WTC11 (cell line): Measurements from ENCODE around the gene IL4I1. TPM values are rescaled to one million over a fixed set of nuclear protein-coding genes. Genes with fewer than 3 reads are reported as not detected.

Experiments
- ATAC-seq: fragments of 200-7000 bp; cut with Tn5 transposase; 2 replicates; pipeline ENCODE4 v1.10.0; 2021; ENCODE audit warnings: mild to moderate bottlenecking, moderate library complexity
- CTCF ChIA-PET: fragments of 300-600 bp; sonication (Branson Sonifier 250); formaldehyde crosslinking; loops from one replicate; lab custom pipeline; 2021; ENCODE audit warnings: antibody characterized with exemption; lab: Charles Lee
- POLR2A ChIA-PET: fragments of 350-600 bp; sonication (Branson Sonifier 250); formaldehyde crosslinking; loops from one replicate; lab custom pipeline; 2021; ENCODE audit warnings: antibody characterized with exemption; lab: Charles Lee
- DNase-seq: peaks from one replicate; pipeline ENCODE4 v3.0.0; 2021; ENCODE audit warnings: low spot score
- H3K27ac Mint-ChIP-seq: 2 replicates; pipeline ENCODE4 v1.8.0; 2021; ENCODE audit warnings: mixed read lengths
- H3K27me3 Mint-ChIP-seq: 2 replicates; pipeline ENCODE4 v1.8.0; 2021; ENCODE audit warnings: low read depth, mild to moderate bottlenecking, moderate library complexity, mixed read lengths
- H3K36me3 Mint-ChIP-seq: 2 replicates; pipeline ENCODE4 v1.8.0; 2021; ENCODE audit warnings: mixed read lengths
- H3K4me1 Mint-ChIP-seq: 2 replicates; pipeline ENCODE4 v1.8.0; 2022; ENCODE audit warnings: mixed read lengths
- H3K4me3 Mint-ChIP-seq: 2 replicates; pipeline ENCODE4 v1.8.0; 2021; ENCODE audit warnings: mild to moderate bottlenecking, moderate library complexity, mixed read lengths
- H3K9me3 Mint-ChIP-seq: 2 replicates; pipeline ENCODE4 v1.8.0; 2021; ENCODE audit warnings: mixed read lengths
- CTCF ChIP-seq: fragments of 200-600 bp; IDR thresholded peaks from 2 replicates; pipeline ENCODE4 v1.8.0; 2022; ENCODE audit warnings: antibody characterized with exemption
- ELF4 ChIP-seq: sonication (generic); formaldehyde crosslinking; IDR thresholded peaks from 2 replicates; pipeline ENCODE4 v1.8.1; 2022; ENCODE audit warnings: low read depth, mild to moderate bottlenecking, moderate library complexity, missing genetic modification reagents
- EMX1 ChIP-seq: fragments of 250-450 bp; sonication (Bioruptor Pico); IDR thresholded peaks from 2 replicates; pipeline ENCODE4 v1.8.0; 2021; ENCODE audit warnings: mild to moderate bottlenecking
- GTF2I ChIP-seq: fragments of 250-450 bp; sonication (Bioruptor Pico); conservative IDR thresholded peaks from 2 replicates; pipeline ENCODE4 v1.4.0; 2021; ENCODE audit warnings: mild to moderate bottlenecking
- HMGA2 ChIP-seq: fragments of 250-450 bp; sonication (Bioruptor Pico); IDR thresholded peaks from 2 replicates; pipeline ENCODE4 v1.4.0; 2021; ENCODE audit warnings: mild to moderate bottlenecking, moderate library complexity
- MYBL2 ChIP-seq: sonication (generic); formaldehyde crosslinking; IDR thresholded peaks from 2 replicates; pipeline ENCODE4 v1.8.1; 2023; ENCODE audit warnings: mild to moderate bottlenecking, moderate library complexity, missing genetic modification reagents
- NFYB ChIP-seq: sonication (generic); formaldehyde crosslinking; conservative IDR thresholded peaks from 2 replicates; pipeline ENCODE4 v1.8.0; 2022; ENCODE audit warnings: low read depth, missing genetic modification reagents
- OVOL2 ChIP-seq: fragments of 250-450 bp; sonication (Bioruptor Pico); IDR thresholded peaks from 2 replicates; pipeline ENCODE4 v1.9.0; 2021; ENCODE audit warnings: mild to moderate bottlenecking, borderline replicate concordance
- PRDM15 ChIP-seq: sonication (generic); formaldehyde crosslinking; IDR thresholded peaks from 2 replicates; pipeline ENCODE4 v1.8.0; 2022; ENCODE audit warnings: missing genetic modification reagents
- RELA ChIP-seq: sonication (generic); formaldehyde crosslinking; IDR thresholded peaks from 2 replicates; pipeline ENCODE4 v1.8.1; 2022; ENCODE audit warnings: missing genetic modification reagents, mild to moderate bottlenecking, borderline replicate concordance
- SMAD4 ChIP-seq: sonication (generic); formaldehyde crosslinking; IDR thresholded peaks from 2 replicates; pipeline ENCODE4 v1.8.0; 2022; ENCODE audit warnings: mild to moderate bottlenecking, missing genetic modification reagents
- TEAD1 ChIP-seq: sonication (generic); formaldehyde crosslinking; IDR thresholded peaks from 2 replicates; pipeline ENCODE4 v1.8.0; 2022; ENCODE audit warnings: mild to moderate bottlenecking, missing genetic modification reagents
- USF2 ChIP-seq: sonication (generic); formaldehyde crosslinking; IDR thresholded peaks from 2 replicates; pipeline ENCODE4 v1.8.1; 2023; ENCODE audit warnings: mild to moderate bottlenecking, missing genetic modification reagents, moderate library complexity
- ZNF219 ChIP-seq: sonication (generic); formaldehyde crosslinking; IDR thresholded peaks from 2 replicates; pipeline ENCODE4 v1.8.0; 2023; ENCODE audit warnings: missing genetic modification reagents, mild to moderate bottlenecking, borderline replicate concordance
- ZNF423 ChIP-seq: fragments of 250-450 bp; sonication (Bioruptor Pico); IDR thresholded peaks from 2 replicates; pipeline ENCODE4 v2.1.2; 2022; ENCODE audit warnings: mild to moderate bottlenecking, moderate library complexity
- total RNA-seq: library from RNA; stranded (reverse); gene quantifications from 3 replicates; pipeline ENCODE4 v1.2.3, GENCODE V29; 2021
- TF ChIP-seq, protein P1 (sequence below): sonication (generic); formaldehyde crosslinking; IDR thresholded peaks from 2 replicates; pipeline ENCODE4 v1.8.0; 2022; ENCODE audit warnings: mild to moderate bottlenecking, missing genetic modification reagents
- TF ChIP-seq, protein P2 (sequence below): sonication (generic); formaldehyde crosslinking; IDR thresholded peaks from 2 replicates; pipeline ENCODE4 v1.8.1; 2022; ENCODE audit warnings: low read depth, missing genetic modification reagents, borderline replicate concordance

The IL4I1 gene
- total RNA-seq, 1 experiment from 2014 or later = 0.83 TPM

- no peak for TF ChIP-seq PRDM15
Measured at GRCh38 chr19:49882643-49883042, 14.0 kb downstream of the IL4I1 start (continued).

DNA sequence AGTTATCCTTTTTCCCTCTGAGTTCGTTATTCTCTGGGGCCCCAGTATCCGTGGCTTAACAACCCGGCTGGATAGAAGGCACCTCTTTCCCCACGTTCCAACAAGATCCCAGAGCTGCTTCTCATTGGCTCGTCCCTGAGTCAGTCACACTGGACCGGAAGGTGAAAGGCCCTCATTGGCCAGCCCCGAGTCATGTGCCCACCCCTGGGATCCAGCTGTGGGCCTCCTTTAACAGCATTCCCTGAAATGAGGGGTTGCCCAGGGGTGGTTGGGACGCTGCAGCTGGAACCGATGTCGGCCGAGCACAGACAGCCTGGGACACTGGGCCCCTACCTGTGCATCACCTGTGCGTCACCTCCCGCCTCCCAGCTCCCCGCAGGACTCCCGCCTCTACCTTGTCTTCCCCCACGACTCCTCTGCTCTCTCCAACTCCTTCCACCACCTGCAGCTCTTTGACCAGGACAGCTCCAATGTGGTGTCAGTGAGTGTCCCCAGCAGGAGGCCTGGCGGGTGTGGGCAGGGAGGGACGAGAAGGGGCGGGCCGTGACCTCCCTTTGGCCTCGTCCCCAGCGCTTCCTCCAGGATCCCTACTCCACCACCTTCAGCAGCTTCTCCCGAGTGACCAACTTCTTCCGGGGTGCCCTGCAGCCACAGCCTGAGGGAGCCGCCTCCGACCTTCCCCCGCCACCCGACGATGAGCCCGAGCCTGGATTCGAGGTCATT is 14.9 kb downstream of the IL4I1 start:
- Mint-ChIP-seq H3K27ac (no peak overlapping the region), H3K27me3 (no peaks in the 10 kb centered on the region), H3K36me3 (peaks cover 61% of the 10 kb centered on the region), H3K9me3 (no peaks in the 10 kb centered on the region), H3K4me3 (no peak overlapping the region), H3K4me1 (peaks cover 14% of the 10 kb centered on the region)
- ChIA-PET POLR2A (no interaction called here), CTCF (interaction anchor here (0.7 to 2.8 kb wide), 3 partner anchors 8 to 17 kb away, joined by 3 to 11 read pairs (median 4); no protein-coding TSS in a partner anchor)
- no peak for ATAC-seq
- TF ChIP-seq, protein P1, sequence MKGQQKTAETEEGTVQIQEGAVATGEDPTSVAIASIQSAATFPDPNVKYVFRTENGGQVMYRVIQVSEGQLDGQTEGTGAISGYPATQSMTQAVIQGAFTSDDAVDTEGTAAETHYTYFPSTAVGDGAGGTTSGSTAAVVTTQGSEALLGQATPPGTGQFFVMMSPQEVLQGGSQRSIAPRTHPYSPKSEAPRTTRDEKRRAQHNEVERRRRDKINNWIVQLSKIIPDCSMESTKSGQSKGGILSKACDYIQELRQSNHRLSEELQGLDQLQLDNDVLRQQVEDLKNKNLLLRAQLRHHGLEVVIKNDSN (CRISPR knock-in tag) = peak; percentile 57; the same call in 1 of the 2 replicates
- TF ChIP-seq CTCF = no peak
- TF ChIP-seq SMAD4 (CRISPR knock-in tag) = no peak
- TF ChIP-seq USF2 = peak; percentile 85
- no peak for TF ChIP-seq TEAD1 (CRISPR knock-in tag)
- TF ChIP-seq NFYB = peak; percentile 68
- peak; percentile 63 for DNase-seq

DNA sequence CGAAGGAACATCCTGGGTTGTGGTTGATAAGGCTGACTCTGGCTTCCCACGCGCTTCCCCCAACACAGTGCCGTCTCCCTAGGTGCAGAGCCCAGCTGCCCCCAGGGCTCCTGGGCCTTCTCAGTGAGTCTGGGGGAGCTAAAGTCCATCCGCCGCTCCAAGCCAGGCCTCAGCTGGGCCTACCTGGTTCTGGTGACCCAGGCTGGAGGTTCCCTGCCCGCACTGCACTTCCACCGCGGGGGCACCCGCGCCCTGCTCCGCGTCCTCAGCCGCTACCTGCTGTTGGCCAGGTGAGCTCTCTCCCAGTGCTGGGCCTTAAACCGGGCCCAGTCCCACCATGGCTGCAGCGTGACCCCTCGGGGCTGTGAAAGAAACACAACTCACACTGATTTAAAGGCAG is 15.5 kb downstream of the IL4I1 start:
- Mint-ChIP-seq H3K4me3 (no peak overlapping the region), H3K36me3 (peaks cover 57% of the 10 kb centered on the region), H3K4me1 (peaks cover 14% of the 10 kb centered on the region), H3K27me3 (no peaks in the 10 kb centered on the region), H3K9me3 (no peaks in the 10 kb centered on the region), H3K27ac (no peak overlapping the region)
- no peak for ATAC-seq
- no peak for DNase-seq
- ChIA-PET POLR2A (no interaction called here), CTCF (interaction anchor here (0.7 to 2.8 kb wide), 3 partner anchors 9 to 16 kb away, joined by 3 to 11 read pairs (median 4); no protein-coding TSS in a partner anchor)
- TF ChIP-seq HMGA2 (CRISPR knock-in tag) = no peak
- no peak for TF ChIP-seq EMX1 (CRISPR knock-in tag)
- no peak for TF ChIP-seq OVOL2 (CRISPR knock-in tag)

DNA sequence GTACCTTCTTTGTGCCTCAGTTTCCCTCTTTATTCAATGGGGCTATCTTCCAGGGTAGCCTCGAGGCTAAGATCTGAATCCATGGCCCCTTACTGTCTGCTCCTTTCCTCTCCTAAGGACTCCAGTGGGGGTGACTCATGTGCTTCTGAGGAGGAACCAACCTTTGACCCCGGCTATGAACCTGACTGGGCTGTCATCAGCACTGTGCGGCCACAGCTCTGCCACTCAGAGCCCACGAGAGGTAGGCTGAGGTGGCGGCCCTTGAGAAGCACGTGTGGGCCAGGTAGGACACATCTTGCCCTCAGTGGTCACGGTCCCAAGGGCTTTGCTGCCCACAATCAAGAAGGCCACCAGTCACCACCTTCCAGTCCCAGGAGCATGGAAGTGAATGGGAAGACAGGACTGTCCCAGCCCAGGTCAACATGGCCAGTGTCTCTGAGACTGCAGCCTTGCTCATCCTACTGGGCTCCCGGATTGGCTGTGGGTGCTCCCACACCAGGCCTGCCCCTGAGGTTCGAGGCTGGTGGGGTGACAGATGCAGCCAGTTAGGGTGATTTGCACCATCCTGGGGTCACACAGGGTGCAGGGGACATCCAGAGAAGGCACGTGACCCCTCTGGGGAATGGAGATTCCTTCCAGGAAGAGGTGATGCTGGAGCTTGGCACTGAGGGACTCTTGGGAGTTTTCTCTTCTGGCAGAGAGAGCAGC is 16.4 kb downstream of the IL4I1 start:
- ChIA-PET POLR2A (no interaction called here), CTCF (interaction anchor here (2.8 kb wide), 1 partner anchor 10 kb away, joined by 11 read pairs; no protein-coding TSS in a partner anchor)
- no peak for ATAC-seq
- H3K4me1 Mint-ChIP-seq = peaks cover 18% of the 10 kb centered on the region
- no peak overlapping the region for H3K27ac Mint-ChIP-seq
- peaks cover 53% of the 10 kb centered on the region for H3K36me3 Mint-ChIP-seq
- H3K27me3 Mint-ChIP-seq = no peaks in the 10 kb centered on the region
- no peaks in the 10 kb centered on the region for H3K9me3 Mint-ChIP-seq
- DNase-seq = no peak
- no peak for TF ChIP-seq RELA (CRISPR knock-in tag)
- no peak for TF ChIP-seq ZNF219
- TF ChIP-seq GTF2I (CRISPR knock-in tag) = no peak
- no peak for TF ChIP-seq ZNF423 (CRISPR knock-in tag)
- TF ChIP-seq ELF4 (CRISPR knock-in tag) = no peak
- TF ChIP-seq MYBL2 (CRISPR knock-in tag) = no peak
- TF ChIP-seq, protein P2, sequence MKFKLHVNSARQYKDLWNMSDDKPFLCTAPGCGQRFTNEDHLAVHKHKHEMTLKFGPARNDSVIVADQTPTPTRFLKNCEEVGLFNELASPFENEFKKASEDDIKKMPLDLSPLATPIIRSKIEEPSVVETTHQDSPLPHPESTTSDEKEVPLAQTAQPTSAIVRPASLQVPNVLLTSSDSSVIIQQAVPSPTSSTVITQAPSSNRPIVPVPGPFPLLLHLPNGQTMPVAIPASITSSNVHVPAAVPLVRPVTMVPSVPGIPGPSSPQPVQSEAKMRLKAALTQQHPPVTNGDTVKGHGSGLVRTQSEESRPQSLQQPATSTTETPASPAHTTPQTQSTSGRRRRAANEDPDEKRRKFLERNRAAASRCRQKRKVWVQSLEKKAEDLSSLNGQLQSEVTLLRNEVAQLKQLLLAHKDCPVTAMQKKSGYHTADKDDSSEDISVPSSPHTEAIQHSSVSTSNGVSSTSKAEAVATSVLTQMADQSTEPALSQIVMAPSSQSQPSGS (CRISPR knock-in tag) = 0 out of 2 replicates have a peak, but pooled peaks have one; percentile 45
- H3K4me3 Mint-ChIP-seq = no peak overlapping the region
